Smooth muscle cell (in vitro differentiated cells): ENCODE results near the gene MCM3. TPM values are rescaled to one million over a fixed set of nuclear protein-coding genes. Genes with fewer than 3 reads are reported as not detected.
A peak's percentile ranks its signal among the peaks of the same experiment; 100 is the strongest.

Experiments
- DNase-seq: peaks from one replicate; lab custom pipeline; 2025; ENCODE audit not compliant: unreplicated experiment; lab: John Stamatoyannopoulos, UW
- H2AFZ ChIP-seq: fragments of 200-600 bp; sonication (generic); 2 replicates; pipeline ENCODE4 v1.6.0; 2016; ENCODE audit warnings: antibody characterized with exemption, low read depth, mild to moderate bottlenecking
- H3F3A ChIP-seq: fragments of 200-600 bp; sonication (generic); 2 replicates; pipeline ENCODE4 v1.6.0; 2017; ENCODE audit warnings: antibody characterized with exemption, low read depth
- H3K27ac ChIP-seq: fragments of 200-600 bp; sonication (generic); 2 replicates; pipeline ENCODE4 v1.5.1; 2016; ENCODE audit warnings: low read depth, mild to moderate bottlenecking
- H3K27me3 ChIP-seq: fragments of 200-600 bp; sonication (generic); 2 replicates; pipeline ENCODE4 v1.6.1; 2016; ENCODE audit warnings: low read depth, mild to moderate bottlenecking
- H3K36me3 ChIP-seq: fragments of 200-600 bp; sonication (generic); 2 replicates; pipeline ENCODE4 v1.5.1; 2016; ENCODE audit warnings: low read depth
- H3K4me1 ChIP-seq: fragments of 200-600 bp; sonication (generic); 2 replicates; pipeline ENCODE4 v1.5.1; 2016; ENCODE audit warnings: low read depth
- H3K4me2 ChIP-seq: fragments of 200-600 bp; sonication (generic); 2 replicates; pipeline ENCODE4 v1.6.0; 2016; ENCODE audit warnings: mild to moderate bottlenecking
- H3K4me3 ChIP-seq: fragments of 200-600 bp; sonication (generic); 2 replicates; pipeline ENCODE4 v1.5.1; 2016; ENCODE audit warnings: mild to moderate bottlenecking
- H3K79me2 ChIP-seq: fragments of 200-600 bp; sonication (generic); 2 replicates; pipeline ENCODE4 v1.6.0; 2016; ENCODE audit warnings: low read depth, mild to moderate bottlenecking
- H3K9ac ChIP-seq: fragments of 200-600 bp; sonication (generic); 2 replicates; pipeline ENCODE4 v1.6.0; 2016; ENCODE audit warnings: low read depth
- H3K9me3 ChIP-seq: fragments of 200-600 bp; sonication (generic); replicated peaks from 2 replicates; pipeline ENCODE4 v1.5.1; 2016; ENCODE audit warnings: low read depth
- H4K20me1 ChIP-seq: fragments of 200-600 bp; sonication (generic); 2 replicates; pipeline ENCODE4 v1.6.0; 2016; ENCODE audit warnings: low read depth
- WGBS: methylation state at CpG from one replicate; pipeline ENCODE4 v1.1.7; 2016; ENCODE audit warnings: low lambda C conversion rate; 5-methylcytosine and 5-hydroxymethylcytosine counted together
- polyA plus RNA-seq: library from polyadenylated mRNA; unstranded; fragments of >200 nt; fragmentation: Nextera tagmentation; extraction: Ambion mirVana; gene quantifications from 2 replicates; pipeline ENCODE4 v1.2.1, GENCODE V29; 2016
- total RNA-seq: library from RNA; depleted of rRNA; stranded (reverse); fragments of >200 nt; gene quantifications from 2 replicates; pipeline ENCODE4 v1.2.3, GENCODE V29; 2014
- TF ChIP-seq, protein P1 (sequence below): fragments of 200-600 bp; sonication (generic); IDR thresholded peaks from 2 replicates; pipeline ENCODE4 v1.5.1; 2017; ENCODE audit warnings: borderline replicate concordance, mild to moderate bottlenecking, antibody characterized with exemption; ENCODE audit not compliant: insufficient read depth, poor library complexity, severe bottlenecking

The MCM3 gene
- total and polyA plus RNA-seq, 2 experiments from 2014 or later, result 32.2 to 33.9 TPM

DNA sequence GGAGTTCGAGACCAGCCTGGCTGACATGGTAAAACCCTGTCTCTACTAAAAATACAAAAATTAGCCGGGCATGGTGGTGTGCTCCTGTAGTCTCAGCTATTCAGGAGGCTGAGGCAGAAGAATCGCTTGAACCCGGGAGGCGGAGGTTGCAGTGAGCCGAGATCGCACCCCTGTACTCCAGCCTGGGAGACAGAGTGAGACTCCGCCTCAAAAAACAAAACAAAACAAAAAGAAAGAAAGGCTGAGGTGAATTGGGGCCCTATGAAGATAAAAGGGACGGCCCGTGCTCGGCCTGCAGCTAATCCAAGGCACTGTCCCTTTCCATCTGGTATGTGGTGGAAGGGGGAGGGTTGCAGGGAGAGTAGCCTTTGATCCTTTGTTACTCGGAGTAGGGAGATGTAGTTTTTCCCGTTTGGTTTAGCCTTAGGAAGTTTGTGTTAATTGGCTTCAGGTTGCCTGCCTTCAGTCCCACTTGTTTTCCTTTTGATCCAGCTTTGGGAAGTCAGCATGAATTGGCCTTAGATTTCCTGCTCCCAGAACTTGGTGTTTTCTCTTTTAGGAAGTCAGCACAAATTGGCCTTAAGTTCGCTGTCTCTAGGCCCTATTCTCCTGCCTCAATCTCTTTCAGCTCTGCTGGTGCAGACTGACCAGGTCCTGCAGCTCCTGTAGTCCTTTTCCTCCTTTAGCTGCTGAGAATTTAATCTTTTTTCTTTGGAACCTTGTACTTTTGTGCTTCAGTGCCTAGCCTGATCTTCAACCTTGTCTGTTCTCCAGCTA, 41.3 kb upstream of the MCM3 start:
- DNase-seq, result no peak
- H4K20me1 ChIP-seq, result no peaks in the 10 kb centered on the region
- 36% methylated on average over 14 of the region's 14 CpGs for WGBS

DNA sequence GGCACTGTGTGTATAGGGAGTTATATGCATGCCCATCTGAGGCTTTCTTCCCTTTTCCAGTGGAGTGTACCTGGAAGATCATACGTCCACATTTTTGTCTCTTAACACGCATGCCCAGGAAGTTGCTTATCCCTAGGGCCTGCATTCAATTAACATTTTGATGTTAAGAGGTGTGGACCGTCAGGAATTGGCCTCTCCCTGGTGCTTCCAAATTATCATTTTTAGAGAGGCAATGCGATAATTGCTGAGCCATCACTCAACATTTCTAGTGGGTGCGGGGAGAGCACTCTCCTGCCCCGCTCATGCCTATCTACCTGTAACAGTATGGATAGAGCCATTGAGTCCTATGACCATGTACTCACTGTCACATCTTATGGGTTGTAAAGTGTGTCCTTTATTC, 39.6 kb upstream of the MCM3 start:
- no peak for DNase-seq
- H3K4me2 ChIP-seq, result no peak overlapping the region
- no peak overlapping the region for H3K9ac ChIP-seq
- H3K36me3 ChIP-seq, result no peaks in the 10 kb centered on the region
- 83% methylated on average over 6 of the region's 6 CpGs for WGBS
- H3K79me2 ChIP-seq, result no peaks in the 10 kb centered on the region
- peaks cover 4% of the 10 kb centered on the region for H3F3A ChIP-seq
- H3K4me1 ChIP-seq, result peaks cover 17% of the 10 kb centered on the region
- H2AFZ ChIP-seq, result no peak overlapping the region
- H4K20me1 ChIP-seq, result no peaks in the 10 kb centered on the region
- no peak overlapping the region for H3K4me3 ChIP-seq
- H3K27me3 ChIP-seq, result no peaks in the 10 kb centered on the region
- H3K27ac ChIP-seq, result no peak overlapping the region
- TF ChIP-seq, protein P1, sequence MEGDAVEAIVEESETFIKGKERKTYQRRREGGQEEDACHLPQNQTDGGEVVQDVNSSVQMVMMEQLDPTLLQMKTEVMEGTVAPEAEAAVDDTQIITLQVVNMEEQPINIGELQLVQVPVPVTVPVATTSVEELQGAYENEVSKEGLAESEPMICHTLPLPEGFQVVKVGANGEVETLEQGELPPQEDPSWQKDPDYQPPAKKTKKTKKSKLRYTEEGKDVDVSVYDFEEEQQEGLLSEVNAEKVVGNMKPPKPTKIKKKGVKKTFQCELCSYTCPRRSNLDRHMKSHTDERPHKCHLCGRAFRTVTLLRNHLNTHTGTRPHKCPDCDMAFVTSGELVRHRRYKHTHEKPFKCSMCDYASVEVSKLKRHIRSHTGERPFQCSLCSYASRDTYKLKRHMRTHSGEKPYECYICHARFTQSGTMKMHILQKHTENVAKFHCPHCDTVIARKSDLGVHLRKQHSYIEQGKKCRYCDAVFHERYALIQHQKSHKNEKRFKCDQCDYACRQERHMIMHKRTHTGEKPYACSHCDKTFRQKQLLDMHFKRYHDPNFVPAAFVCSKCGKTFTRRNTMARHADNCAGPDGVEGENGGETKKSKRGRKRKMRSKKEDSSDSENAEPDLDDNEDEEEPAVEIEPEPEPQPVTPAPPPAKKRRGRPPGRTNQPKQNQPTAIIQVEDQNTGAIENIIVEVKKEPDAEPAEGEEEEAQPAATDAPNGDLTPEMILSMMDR, result no peak
- H3K9me3 ChIP-seq, result no peaks in the 10 kb centered on the region

More for the DNA sequence above, 41.3 kb upstream of the MCM3 start:
- no peaks in the 10 kb centered on the region for H3K27me3 ChIP-seq
- H2AFZ ChIP-seq, result peak overlapping the region; percentile 72
- no peaks in the 10 kb centered on the region for H3F3A ChIP-seq
- no peak overlapping the region for H3K9ac ChIP-seq
- H3K36me3 ChIP-seq, result no peaks in the 10 kb centered on the region
- H3K4me3 ChIP-seq, result no peak overlapping the region
- TF ChIP-seq, protein P1, result no peak
- H3K27ac ChIP-seq, result no peak overlapping the region
- peak overlapping the region; percentile 70 for H3K4me2 ChIP-seq
- no peaks in the 10 kb centered on the region for H3K9me3 ChIP-seq
- H3K4me1 ChIP-seq, result peaks cover 14% of the 10 kb centered on the region
- H3K79me2 ChIP-seq, result no peaks in the 10 kb centered on the region

DNA sequence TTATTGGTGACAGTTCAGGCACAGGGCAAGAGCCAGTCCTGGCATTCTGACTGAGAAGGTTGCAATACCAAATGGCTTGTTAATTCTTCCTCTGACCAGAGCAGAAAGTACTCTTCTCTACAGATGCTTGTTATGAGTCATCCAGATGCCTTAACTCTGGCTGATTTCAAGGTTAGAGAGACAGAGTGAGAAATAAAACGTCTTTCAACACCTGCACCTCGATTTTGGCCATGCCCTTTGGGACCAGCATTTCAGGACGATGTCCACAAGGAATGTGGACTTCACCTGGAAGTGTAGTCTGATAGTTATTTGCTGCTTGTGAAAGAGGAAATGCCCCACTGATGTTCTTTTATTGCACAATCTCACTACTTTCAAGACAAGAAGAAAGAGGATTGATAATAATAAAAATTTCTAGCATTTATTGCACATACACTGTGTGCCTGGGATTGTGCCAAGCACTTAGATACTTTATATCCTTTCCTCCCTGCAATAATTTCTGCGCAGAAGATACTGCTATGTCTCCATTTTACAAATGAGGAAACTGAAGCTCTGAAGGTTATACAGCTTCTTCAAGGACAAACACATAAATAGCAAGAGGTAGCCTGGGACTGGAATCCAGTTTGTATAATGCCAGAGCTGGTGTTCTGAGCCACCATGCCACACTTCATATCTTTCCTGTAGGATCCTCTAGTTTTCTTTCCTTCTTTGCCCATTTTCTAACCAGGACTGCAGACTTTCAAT, 33.5 kb upstream of the MCM3 start:
- no peaks in the 10 kb centered on the region for H4K20me1 ChIP-seq
- H3K27ac ChIP-seq, result peak overlapping the region; percentile 11
- no peaks in the 10 kb centered on the region for H3K27me3 ChIP-seq
- DNase-seq, result no peak
- H3K79me2 ChIP-seq, result no peaks in the 10 kb centered on the region
- H2AFZ ChIP-seq, result no peak overlapping the region
- no peak overlapping the region for H3K9ac ChIP-seq
- TF ChIP-seq, protein P1, result no peak
- no peaks in the 10 kb centered on the region for H3K36me3 ChIP-seq
- H3K9me3 ChIP-seq, result no peaks in the 10 kb centered on the region
- no peak overlapping the region for H3K4me2 ChIP-seq
- H3F3A ChIP-seq, result peaks cover 8% of the 10 kb centered on the region
- WGBS, result 47% methylated on average over 4 of the region's 4 CpGs
- peaks cover 4% of the 10 kb centered on the region for H3K4me1 ChIP-seq
- no peak overlapping the region for H3K4me3 ChIP-seq
